Brain microvascular endothelial cell (primary cell): ENCODE results near the gene HSPA9.

Source experiments
- DNase-seq: peaks from one replicate; pipeline ENCODE4 v3.0.0-alpha.2; 2020
- H3K27ac ChIP-seq: fragments of 250-450 bp; sonication (Bioruptor Pico); 2 replicates; pipeline ENCODE4 v1.5.1; 2020; ENCODE audit warnings: mild to moderate bottlenecking, moderate library complexity
- H3K27me3 ChIP-seq: fragments of 250-450 bp; sonication (Bioruptor Pico); replicated peaks from 2 replicates; pipeline ENCODE4 v1.5.1; 2020; ENCODE audit warnings: mild to moderate bottlenecking
- H3K36me3 ChIP-seq: fragments of 250-450 bp; sonication (Bioruptor Pico); replicated peaks from 2 replicates; pipeline ENCODE4 v1.5.1; 2020; ENCODE audit warnings: mild to moderate bottlenecking
- H3K4me3 ChIP-seq: 2 replicates; pipeline ENCODE4 v1.5.1; 2011; ENCODE audit warnings: low read depth, mild to moderate bottlenecking, control low read depth, low read length, moderate library complexity
- CTCF ChIP-seq: IDR thresholded peaks from 2 replicates; pipeline ENCODE4 v1.5.1; 2011; ENCODE audit warnings: low read depth, mild to moderate bottlenecking, moderate library complexity, low read length, control low read depth, inconsistent platforms; ENCODE audit errors: missing control alignments
- in situ Hi-C: cut with HindIII; loops from 2 replicates; pipeline ENCODE4 v1.10.0; 2017; ENCODE audit warnings: low sequenced_read_pairs, low pct_ligation_motif_present

Gene HSPA9

GRCh38 chr5:138528744-138529469, 46.3 kb downstream of the HSPA9 start:
- DNase-seq, result no peak
- Histone ChIP-seq H3K4me3 (no peak overlapping the region), H3K27ac (no peak overlapping the region), H3K27me3 (no peaks in the 10 kb centered on the region), H3K36me3 (peaks cover 9% of the 10 kb centered on the region)
- in situ Hi-C loops, result no loop called here
- TF ChIP-seq CTCF, result no peak

- Histone ChIP-seq H3K4me3 (no peak overlapping the region), H3K27ac (no peak overlapping the region), H3K36me3 (peaks cover 9% of the 10 kb centered on the region), H3K27me3 (no peaks in the 10 kb centered on the region)
- TF ChIP-seq CTCF, result no peak
- in situ Hi-C loops, result no loop called here
- DNase-seq, result no peak
These were observed 47.0 kb downstream of the HSPA9 start for GRCh38 chr5:138528208-138528607.

GRCh38 chr5:138527170-138527569, 48.0 kb downstream of the HSPA9 start:
- in situ Hi-C loops, result no loop called here
- peaks cover 7% of the 10 kb centered on the region for H3K36me3 ChIP-seq
- no peak overlapping the region for H3K27ac ChIP-seq
- H3K4me3 ChIP-seq, result no peak overlapping the region
- no peaks in the 10 kb centered on the region for H3K27me3 ChIP-seq
- no peak for TF ChIP-seq CTCF
- no peak for DNase-seq

GRCh38 chr5:138523406-138523805, 51.8 kb downstream of the HSPA9 start:
- no peak for TF ChIP-seq CTCF
- Histone ChIP-seq H3K36me3 (peaks cover 4% of the 10 kb centered on the region), H3K27me3 (no peaks in the 10 kb centered on the region), H3K4me3 (no peak overlapping the region), H3K27ac (no peak overlapping the region)
- in situ Hi-C loops, result no loop called here
- DNase-seq, result no peak

GRCh38 chr5:138520971-138521370, 54.2 kb downstream of the HSPA9 start:
- Histone ChIP-seq H3K27ac (no peak overlapping the region), H3K27me3 (no peaks in the 10 kb centered on the region), H3K4me3 (no peak overlapping the region), H3K36me3 (peaks cover 25% of the 10 kb centered on the region)
- in situ Hi-C loops, result no loop called here
- no peak for TF ChIP-seq CTCF
- no peak for DNase-seq

- H3K36me3 ChIP-seq, result peaks cover 53% of the 10 kb centered on the region
- H3K27me3 ChIP-seq, result no peaks in the 10 kb centered on the region
- no peak for TF ChIP-seq CTCF
- no peak overlapping the region for H3K4me3 ChIP-seq
- in situ Hi-C loops, result no loop called here
- no peak overlapping the region for H3K27ac ChIP-seq
- DNase-seq, result no peak
These were observed 57.8 kb downstream of the HSPA9 start for GRCh38 chr5:138517437-138517836.
